ENCODE measurements around the gene TRIM37.

GRCh38 chr17:58969156-58969555, 137.5 kb downstream of the TRIM37 start:
- TF ChIP-seq FOXA1 (IDR thresholded peaks at IDR 0.05) (no peak), MAX (IDR thresholded peaks at IDR 0.05) (no peak), CTCF (IDR thresholded peaks at IDR 0.05; ENCODE audit: low read depth, low read length, missing input control) (no peak)

Measured in liver (tissue), 2 donors.